Endothelial cell of umbilical vein (primary cell): ENCODE measurements around the gene PTH1R. TPM values are rescaled to one million over a fixed set of nuclear protein-coding genes. Genes with fewer than 3 reads are reported as not detected.
A peak's percentile ranks its signal among the peaks of the same experiment; 100 is the strongest.

Experiments used
- BruUV-seq: library from RNA; stranded (reverse); fragments of 400-500 nt; replicated peaks from 2 replicates; lab custom pipeline; 2021; lab: Mats Ljungman, UMichigan
- CTCF ChIA-PET: fragments of 300-600, 350-600 bp; sonication (Branson Sonifier 250); formaldehyde crosslinking; loops from one replicate; lab custom pipeline; 2021; ENCODE audit warnings: antibody characterized with exemption, inconsistent platforms; lab: Charles Lee
- POLR2A ChIA-PET: fragments of 300-600, 350-600 bp; sonication (Branson Sonifier 250); formaldehyde crosslinking; loops from one replicate; lab custom pipeline; 2021; ENCODE audit warnings: antibody characterized with exemption, inconsistent platforms; lab: Charles Lee
- DNase-seq: peaks from one replicate; pipeline ENCODE4 v3.0.0-alpha.2; 2011; ENCODE audit warnings: low read depth, low spot score
- FAIRE-seq: peaks from 2 replicates; lab custom pipeline; 2011; peaks lifted over from hg19 to GRCh38; lab: Jason Lieb, UNC
- H2AFZ ChIP-seq: 2 replicates; pipeline ENCODE4 v1.6.0; 2012; ENCODE audit warnings: low read depth, low read length, control low read depth, inconsistent platforms
- H3K27ac ChIP-seq: 2 replicates; pipeline ENCODE4 v1.5.1; 2011; ENCODE audit warnings: low read depth, mild to moderate bottlenecking, control low read depth, low read length, moderate library complexity; ENCODE audit not compliant: insufficient read depth
- H3K27me3 ChIP-seq, 2 experiments: 2 replicates each; pipeline versions ENCODE4 v1.6.0 to v1.6.1; 2011; ENCODE audit warnings: low read length in 2 of 2, mixed read lengths in 1 of 2; ENCODE audit not compliant: control insufficient read depth in 2 of 2, insufficient read depth in 2 of 2
- H3K36me3 ChIP-seq, 2 experiments: 2 replicates in 1 of 2; 3 replicates in 1 of 2; pipeline ENCODE4 v1.5.1; 2011; ENCODE audit warnings: low read length in 2 of 2, mild to moderate bottlenecking in 1 of 2, moderate library complexity in 1 of 2; ENCODE audit not compliant: control insufficient read depth in 2 of 2, insufficient read depth in 2 of 2; ENCODE audit errors: extremely low read depth in 1 of 2
- H3K4me1 ChIP-seq: 3 replicates; pipeline ENCODE4 v1.5.1; 2011; ENCODE audit warnings: mild to moderate bottlenecking, low read length; ENCODE audit not compliant: control insufficient read depth, insufficient read depth; ENCODE audit errors: extremely low read depth
- H3K4me2 ChIP-seq: 2 replicates; pipeline ENCODE4 v1.6.1; 2011; ENCODE audit warnings: low read length, control low read depth, mixed read lengths; ENCODE audit not compliant: insufficient read depth
- H3K4me3 ChIP-seq, 3 experiments: fragments of 200-600 bp in 1 of 3; sonication (generic), shearing (Covaris generic) in 1 of 3; replicated peaks in 1 of 3; 2 replicates each; pipeline ENCODE4 v1.5.1; 2011 to 2016; ENCODE audit warnings: control low read depth in 3 of 3, low read length in 3 of 3, mild to moderate bottlenecking in 2 of 3, inconsistent platforms in 1 of 3, low read depth in 1 of 3, moderate library complexity in 1 of 3; ENCODE audit not compliant: insufficient read depth in 1 of 3
- H3K79me2 ChIP-seq: 2 replicates; pipeline ENCODE4 v1.6.0; 2012; ENCODE audit warnings: low read length, inconsistent platforms; ENCODE audit not compliant: control insufficient read depth, insufficient read depth
- H3K9ac ChIP-seq: replicated peaks from 2 replicates; pipeline ENCODE3; 2011; ENCODE audit warnings: low read length, control low read depth; ENCODE audit not compliant: insufficient read depth; ENCODE audit errors: extremely low read depth
- H3K9me1 ChIP-seq: replicated peaks from 3 replicates; pipeline ENCODE4 v1.6.0; 2011; ENCODE audit warnings: mild to moderate bottlenecking, low read length; ENCODE audit not compliant: control insufficient read depth, insufficient read depth; ENCODE audit errors: extremely low read depth
- H3K9me3 ChIP-seq: replicated peaks from 2 replicates; pipeline ENCODE4 v1.5.1; 2012; ENCODE audit warnings: low read length, inconsistent platforms; ENCODE audit not compliant: control insufficient read depth, insufficient read depth
- H4K20me1 ChIP-seq: replicated peaks from 2 replicates; pipeline ENCODE3; 2011; ENCODE audit warnings: mild to moderate bottlenecking, low read length; ENCODE audit not compliant: control insufficient read depth, insufficient read depth; ENCODE audit errors: extremely low read depth
- EZH2 ChIP-seq: IDR thresholded peaks from 2 replicates; pipeline ENCODE4 v1.6.1; 2012; ENCODE audit warnings: borderline replicate concordance, low read depth, mild to moderate bottlenecking, moderate library complexity, low read length, inconsistent platforms; ENCODE audit not compliant: severe bottlenecking
- FOS ChIP-seq: IDR thresholded peaks from 2 replicates; pipeline ENCODE4 v1.6.1; 2011; ENCODE audit warnings: mild to moderate bottlenecking, low read length, moderate library complexity, borderline replicate concordance; ENCODE audit not compliant: insufficient read depth
- GATA2 ChIP-seq: IDR thresholded peaks from 2 replicates; pipeline ENCODE4 v1.7.0; 2011; ENCODE audit warnings: low read depth, mild to moderate bottlenecking, moderate library complexity, mixed read lengths, low read length; ENCODE audit not compliant: insufficient read length, insufficient read depth
- JUN ChIP-seq: IDR thresholded peaks from 2 replicates; pipeline ENCODE4 v1.6.1; 2011; ENCODE audit warnings: borderline replicate concordance, low read depth; ENCODE audit not compliant: insufficient read length, insufficient read depth
- MYC ChIP-seq: IDR thresholded peaks from one replicate; pipeline ENCODE4 v1.6.1; 2011; ENCODE audit warnings: mild to moderate bottlenecking, low read depth, low read length
- POLR2A ChIP-seq: IDR thresholded peaks from 2 replicates; pipeline ENCODE4 v1.6.1; 2012; ENCODE audit warnings: low read depth, mild to moderate bottlenecking, control low read depth, low read length
- POLR2AphosphoS5 ChIP-seq: IDR thresholded peaks from 2 replicates; pipeline ENCODE4 v1.6.1; 2012; ENCODE audit warnings: low read depth, mild to moderate bottlenecking, control low read depth, low read length, moderate library complexity; ENCODE audit not compliant: insufficient read depth
- dilution Hi-C: fragments of 300-500 bp; cut with MboI; formaldehyde crosslinking; loops from one replicate; pipeline ENCODE4 v1.15.0; 2019; ENCODE audit warnings: low sequenced_read_pairs; ENCODE audit not compliant: extremely low pct_ligation_motif_present
- intact Hi-C: fragments of 100-400 bp; cut with micrococcal nuclease; formaldehyde crosslinking; loops from one replicate; pipeline ENCODE4 v1.10.0; 2022
- polyA plus RNA-seq, 4 experiments: library from polyadenylated mRNA; depleted of rRNA in 3 of 4; stranded (reverse) in 3 of 4; unstranded in 1 of 4; fragments of >200 nt; gene quantifications; 2 replicates each; pipeline versions ENCODE4 v1.2.1 to v1.2.3, GENCODE V29; 2011 to 2012; ENCODE audit warnings: missing spikeins in 1 of 4
- total RNA-seq: library from RNA; stranded (reverse); gene quantifications from 2 replicates; pipeline ENCODE4 v1.2.3, GENCODE V29; 2021
- TF ChIP-seq, protein P1 (sequence below): IDR thresholded peaks from 2 replicates; pipeline ENCODE4 v1.6.1; 2011; ENCODE audit not compliant: insufficient read depth, insufficient read length
- TF ChIP-seq, protein P2 (sequence below), 2 donors: IDR thresholded peaks; 1 replicate in 1 of 2; 2 replicates in 1 of 2; pipeline ENCODE4 v1.5.1; 2011; ENCODE audit warnings: low read length in 2 of 2, mild to moderate bottlenecking in 2 of 2, moderate library complexity in 2 of 2, control low read depth in 1 of 2, inconsistent platforms in 1 of 2, low read depth in 1 of 2; ENCODE audit not compliant: insufficient read depth in 1 of 2; ENCODE audit errors: extremely low read depth in 1 of 2

PTH1R gene
- total and polyA plus RNA-seq, 2 donors (not counting 3 experiments of a cell fraction or from before 2014, with no cell fraction given) = 0.08 to 0.46 TPM

DNA sequence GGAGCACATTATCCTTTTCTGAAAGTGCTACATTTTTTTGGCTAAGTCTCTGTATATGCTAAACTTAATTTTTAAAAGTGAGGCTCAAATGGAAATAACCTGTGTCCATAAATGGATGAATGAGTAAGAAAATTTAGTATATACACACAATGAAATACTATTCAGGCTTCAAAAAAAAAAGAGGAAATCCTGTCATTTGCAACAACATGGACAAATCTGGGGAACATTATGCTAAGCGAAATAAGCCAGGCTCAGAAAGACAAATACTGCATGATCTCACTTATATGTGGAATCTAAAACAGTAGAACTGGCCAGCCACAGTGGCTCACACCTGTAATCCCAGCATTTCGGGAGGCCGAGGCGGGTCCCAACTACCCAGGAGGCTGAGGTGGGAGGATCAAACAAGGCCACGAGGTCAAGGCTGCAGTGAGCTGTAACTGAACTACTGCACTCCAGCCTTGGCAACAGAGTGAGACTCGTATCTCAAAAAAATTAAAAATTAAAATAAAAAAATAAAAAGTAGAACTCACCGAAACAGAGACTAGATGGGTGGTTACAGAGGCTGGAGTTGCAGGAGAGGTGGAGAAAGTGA, 73.2 kb downstream of the PTH1R start:
- no peak overlapping the region for H3K9ac ChIP-seq
- TF ChIP-seq FOS (no peak), GATA2 (no peak), POLR2A (no peak), EZH2 (no peak), POLR2AphosphoS5 (no peak), MYC (no peak), JUN (no peak)
- TF ChIP-seq, protein P1, sequence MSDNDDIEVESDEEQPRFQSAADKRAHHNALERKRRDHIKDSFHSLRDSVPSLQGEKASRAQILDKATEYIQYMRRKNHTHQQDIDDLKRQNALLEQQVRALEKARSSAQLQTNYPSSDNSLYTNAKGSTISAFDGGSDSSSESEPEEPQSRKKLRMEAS = no peak
- TF ChIP-seq, protein P2, sequence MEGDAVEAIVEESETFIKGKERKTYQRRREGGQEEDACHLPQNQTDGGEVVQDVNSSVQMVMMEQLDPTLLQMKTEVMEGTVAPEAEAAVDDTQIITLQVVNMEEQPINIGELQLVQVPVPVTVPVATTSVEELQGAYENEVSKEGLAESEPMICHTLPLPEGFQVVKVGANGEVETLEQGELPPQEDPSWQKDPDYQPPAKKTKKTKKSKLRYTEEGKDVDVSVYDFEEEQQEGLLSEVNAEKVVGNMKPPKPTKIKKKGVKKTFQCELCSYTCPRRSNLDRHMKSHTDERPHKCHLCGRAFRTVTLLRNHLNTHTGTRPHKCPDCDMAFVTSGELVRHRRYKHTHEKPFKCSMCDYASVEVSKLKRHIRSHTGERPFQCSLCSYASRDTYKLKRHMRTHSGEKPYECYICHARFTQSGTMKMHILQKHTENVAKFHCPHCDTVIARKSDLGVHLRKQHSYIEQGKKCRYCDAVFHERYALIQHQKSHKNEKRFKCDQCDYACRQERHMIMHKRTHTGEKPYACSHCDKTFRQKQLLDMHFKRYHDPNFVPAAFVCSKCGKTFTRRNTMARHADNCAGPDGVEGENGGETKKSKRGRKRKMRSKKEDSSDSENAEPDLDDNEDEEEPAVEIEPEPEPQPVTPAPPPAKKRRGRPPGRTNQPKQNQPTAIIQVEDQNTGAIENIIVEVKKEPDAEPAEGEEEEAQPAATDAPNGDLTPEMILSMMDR (IDR thresholded peaks at IDR 0.05; ENCODE audit: extremely low read depth in 1 of 2, insufficient read depth in 1 of 2, low read depth in 1 of 2, low read length in 2 of 2) = no peak
- H3K4me1 ChIP-seq = peaks cover 50% of the 10 kb centered on the region
- no peak overlapping the region for H3K27ac ChIP-seq
- H3K4me2 ChIP-seq = peak overlapping the region; percentile 21
- no peak overlapping the region for H3K4me3 ChIP-seq
- H3K9me1 ChIP-seq = no peaks in the 10 kb centered on the region
- FAIRE-seq (peak; percentile 86), DNase-seq (peak; percentile 71)
- BruUV-seq = no TSS peak
- H4K20me1 ChIP-seq = no peaks in the 10 kb centered on the region
- H2AFZ ChIP-seq = no peak overlapping the region
- H3K27me3 ChIP-seq = no peaks in the 10 kb centered on the region
- POLR2A ChIA-PET = interaction anchor here (0.7 to 1.1 kb wide), 2 partner anchors 10 to 15 kb away, joined by 3 read pairs; no protein-coding TSS in a partner anchor
- no peaks in the 10 kb centered on the region for H3K9me3 ChIP-seq
- intact Hi-C loops = no loop called here
- CTCF ChIA-PET = interaction anchor here (0.7 to 1.8 kb wide), 6 partner anchors 10 to 27 kb away, joined by 3 to 8 read pairs (median 5); no protein-coding TSS in a partner anchor
- no peaks in the 10 kb centered on the region for H3K36me3 ChIP-seq
- H3K79me2 ChIP-seq = peaks cover 91% of the 10 kb centered on the region
- dilution Hi-C loops = no loop called here
